T1000 (cell line): ENCODE data around the gene ZNF214.

ENCODE experiments used
- DNase-seq: peaks from one replicate; lab custom pipeline; 2025; ENCODE audit warnings: mixed read lengths; lab: John Stamatoyannopoulos, UW

ZNF214 gene

DNA sequence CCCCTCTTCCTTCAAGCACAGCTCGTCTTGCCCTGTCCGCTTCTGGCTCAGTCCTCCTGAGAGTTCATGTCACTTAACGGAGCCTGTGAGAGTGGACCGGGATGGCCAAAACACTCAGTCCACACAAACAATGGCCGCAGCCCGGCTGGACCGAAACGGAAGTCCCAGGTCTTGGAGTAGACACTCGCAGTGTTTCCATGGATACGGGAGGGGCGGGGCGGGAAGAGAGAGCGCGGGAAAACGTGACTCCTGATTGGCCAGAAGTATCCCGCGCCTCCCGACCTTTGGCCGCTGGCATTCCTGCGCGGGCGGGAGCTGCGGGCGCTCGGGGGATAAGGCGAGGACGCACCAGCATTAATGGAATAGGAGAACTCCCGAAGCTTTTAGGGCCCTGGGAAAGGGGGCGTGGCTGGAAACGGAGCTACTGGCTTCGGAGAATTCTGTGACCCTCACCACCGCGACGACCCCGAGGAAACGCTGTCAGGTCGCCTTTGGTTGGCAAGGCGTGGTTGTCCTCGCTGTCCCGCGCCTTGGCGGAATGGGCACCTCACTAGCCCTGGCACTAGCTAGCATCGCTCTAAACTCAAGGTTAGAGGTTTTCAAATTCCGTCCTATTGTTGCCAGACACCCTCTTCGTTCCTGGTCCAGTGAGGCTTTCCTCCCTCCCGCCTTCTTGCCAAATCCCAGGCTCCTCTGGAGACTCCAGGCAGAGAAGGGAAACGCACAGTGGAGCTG lies at the start of gene ZNF214, which contains the start of gene NLRP14:
Gene ZNF214 (minus strand): TSS at position 164 of the 735 bp plus-strand sequence. CDS start 17,511 bp downstream, outside the sequence.
Gene NLRP14 (plus strand): TSS at position 297 of the 735 bp plus-strand sequence. CDS start 18,108 bp downstream, outside the sequence.
- peak; percentile 80 for DNase-seq

DNA sequence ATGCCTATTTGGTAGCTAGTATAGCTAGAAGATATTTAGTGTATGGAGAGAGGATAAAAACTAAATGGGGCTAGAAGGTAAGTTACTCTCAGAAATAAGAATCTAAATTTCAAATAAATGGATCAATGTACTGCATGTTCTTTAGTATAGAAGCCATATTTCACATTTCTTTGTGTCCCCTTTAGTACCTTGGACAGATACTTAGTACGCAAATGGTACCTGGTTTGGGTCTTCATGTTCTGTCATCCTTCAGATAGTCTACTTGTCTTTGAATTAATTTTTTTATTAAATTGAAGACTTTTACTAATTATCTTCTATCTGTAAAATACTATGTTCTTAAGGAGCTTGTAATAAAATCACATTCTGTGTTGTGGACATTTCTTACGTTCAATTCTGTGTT lies 42.4 kb upstream of the ZNF214 start:
- DNase-seq: no peak

DNA sequence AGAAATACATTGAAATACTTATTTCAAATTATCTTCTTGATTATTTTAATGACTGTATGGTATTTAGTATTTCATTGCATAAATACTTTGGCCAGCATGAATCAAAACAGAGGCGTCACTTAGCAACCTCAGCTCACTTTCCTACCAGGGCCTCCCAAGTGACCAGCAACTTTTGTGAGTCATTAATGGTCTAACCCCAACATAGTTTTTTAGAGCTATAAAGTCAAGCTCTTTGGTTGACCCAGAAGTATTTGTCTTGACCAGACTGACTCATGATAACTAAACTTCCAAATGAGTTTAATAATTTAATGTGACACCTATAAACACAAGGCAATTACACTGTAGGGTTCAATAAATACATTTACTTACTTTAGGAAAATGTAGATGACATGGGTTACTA lies 40.7 kb upstream of the ZNF214 start:
- DNase-seq: peak; percentile 46

DNA sequence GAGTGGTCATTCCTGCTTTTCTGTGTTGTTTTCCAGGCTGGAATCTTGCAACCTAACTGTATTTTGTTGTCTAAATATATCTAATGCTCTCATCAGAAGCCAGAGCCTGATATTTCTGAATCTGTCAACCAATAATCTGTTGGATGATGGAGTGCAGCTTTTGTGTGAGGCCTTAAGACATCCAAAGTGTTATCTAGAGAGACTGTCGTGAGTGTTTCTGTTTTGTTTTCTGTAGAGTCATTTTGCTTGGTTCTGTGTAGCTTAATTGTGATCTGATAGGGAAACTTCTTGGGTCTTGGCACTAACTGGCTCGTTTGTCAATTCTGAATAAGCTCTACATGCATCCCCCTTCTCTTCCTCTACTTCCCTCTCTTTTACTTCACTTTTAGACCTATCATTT lies 37.5 kb upstream of the ZNF214 start:
- DNase-seq: no peak

DNA sequence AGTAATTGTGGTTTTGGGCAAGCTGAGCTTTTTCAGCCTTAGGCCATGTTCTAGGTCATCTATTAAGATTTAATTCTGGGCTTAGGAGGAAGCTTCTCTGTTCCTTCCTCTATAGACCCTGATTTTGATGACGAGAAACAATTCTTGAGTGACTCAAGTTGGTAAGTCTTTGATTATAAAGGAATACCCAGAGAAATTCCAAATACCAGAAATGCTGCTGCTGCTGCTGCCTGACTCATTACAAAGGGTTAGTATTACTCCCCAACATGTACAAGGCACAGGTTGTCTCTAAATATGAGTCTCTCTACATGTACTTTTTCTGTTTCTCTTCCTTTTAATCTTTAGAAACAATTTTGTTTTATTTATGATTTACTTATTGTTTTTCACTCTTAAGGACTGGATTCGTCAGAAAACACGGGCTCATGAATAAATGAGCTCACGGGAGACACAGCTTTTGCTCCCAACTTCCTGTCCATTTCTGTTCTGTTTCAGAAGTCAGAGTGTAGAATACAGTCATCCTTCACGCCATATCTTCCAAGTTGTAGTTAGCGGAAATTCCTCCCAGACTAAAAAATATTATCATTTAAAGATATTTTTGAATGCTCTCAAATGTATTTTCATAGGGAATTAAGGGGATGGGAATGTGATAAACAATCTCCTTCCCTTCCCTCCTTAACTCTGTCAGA lies 36.8 kb upstream of the ZNF214 start:
- no peak for DNase-seq

DNA sequence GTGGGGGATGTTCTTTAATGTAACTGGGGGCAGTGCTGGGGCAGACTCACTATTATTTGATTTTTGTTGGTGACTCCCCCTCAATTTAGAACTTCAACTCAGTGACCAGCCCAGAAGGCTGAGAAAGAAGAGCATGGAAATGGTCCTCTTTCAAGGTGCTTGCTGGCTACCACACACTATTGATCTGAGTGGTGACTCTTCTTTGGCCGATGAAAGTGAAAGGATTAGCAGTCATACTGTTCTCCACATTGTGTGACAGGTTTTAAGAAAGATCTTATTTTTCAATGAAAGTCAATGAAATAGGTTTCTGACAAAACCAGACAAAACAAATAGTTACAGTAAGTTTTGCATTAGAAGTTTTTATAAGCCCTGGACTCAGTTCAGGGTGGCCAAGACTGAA lies 30.0 kb upstream of the ZNF214 start:
- DNase-seq: no peak

DNA sequence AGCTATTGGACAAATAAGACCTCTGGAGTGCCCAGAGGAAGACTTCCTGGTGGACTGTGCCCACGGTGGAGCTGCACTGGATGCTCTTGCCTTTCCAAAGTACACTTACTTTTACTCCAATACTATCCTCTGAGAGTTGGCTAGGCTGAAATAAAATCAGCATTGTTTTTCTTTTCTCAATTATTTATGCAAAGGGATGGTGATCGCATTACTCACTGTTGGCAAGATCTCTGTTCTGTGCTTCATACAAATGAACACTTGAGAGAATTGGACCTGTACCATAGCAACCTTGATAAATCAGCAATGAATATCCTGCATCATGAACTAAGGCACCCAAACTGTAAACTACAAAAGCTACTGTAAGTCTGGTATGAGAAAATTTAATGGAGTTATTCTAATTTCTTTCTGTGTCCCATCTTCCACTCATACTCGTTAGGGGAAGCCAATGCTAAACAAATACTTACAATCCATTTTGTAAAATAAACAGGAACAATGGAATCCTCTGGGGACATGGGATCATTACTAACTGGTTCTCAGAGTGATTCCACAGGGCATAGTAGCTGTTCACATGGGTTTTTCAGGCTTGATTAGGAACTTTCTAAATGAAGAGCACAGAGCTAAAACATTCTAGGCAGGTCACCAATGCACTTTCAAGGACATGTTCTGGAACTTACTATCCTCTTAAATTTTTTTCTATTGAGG lies 26.5 kb upstream of the ZNF214 start:
- DNase-seq: no peak

DNA sequence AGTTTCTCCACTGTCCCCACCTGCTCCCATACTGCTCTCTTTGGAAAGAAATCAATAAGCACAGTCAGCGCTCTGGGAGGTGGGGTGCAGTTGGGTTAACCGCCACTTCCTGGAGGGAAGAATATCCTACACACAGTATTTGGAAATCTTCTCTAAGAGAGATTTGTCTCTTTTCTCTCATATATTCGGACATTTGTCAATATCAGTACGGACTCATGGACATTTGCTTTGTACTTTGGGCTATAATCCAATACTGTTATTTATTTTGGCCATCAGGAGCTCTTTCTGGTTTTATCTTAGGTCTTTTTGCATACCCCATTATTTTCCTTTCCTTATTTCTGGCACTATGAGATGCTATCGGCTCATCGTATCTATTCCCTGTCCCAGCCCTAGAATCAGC lies 13.9 kb upstream of the ZNF214 start:
- DNase-seq: no peak

DNA sequence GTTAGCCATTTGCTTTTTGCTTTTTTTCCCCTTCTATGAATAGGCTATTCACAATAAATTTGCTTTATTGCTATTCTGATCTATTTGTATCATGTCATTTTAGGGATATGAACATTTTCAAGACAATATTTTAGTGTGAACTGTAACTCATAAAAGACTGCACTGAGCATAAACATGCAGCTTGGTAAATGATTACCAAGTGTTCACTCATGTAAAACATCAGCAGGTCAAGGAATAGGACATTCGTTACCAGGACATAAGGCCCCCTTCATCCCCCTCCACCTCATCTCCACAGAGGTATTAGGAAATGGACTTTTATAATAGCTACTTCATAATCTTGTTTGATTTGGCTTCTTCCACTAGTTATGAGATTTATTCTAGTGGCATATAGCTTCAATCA lies 12.5 kb upstream of the ZNF214 start:
- no peak for DNase-seq

DNA sequence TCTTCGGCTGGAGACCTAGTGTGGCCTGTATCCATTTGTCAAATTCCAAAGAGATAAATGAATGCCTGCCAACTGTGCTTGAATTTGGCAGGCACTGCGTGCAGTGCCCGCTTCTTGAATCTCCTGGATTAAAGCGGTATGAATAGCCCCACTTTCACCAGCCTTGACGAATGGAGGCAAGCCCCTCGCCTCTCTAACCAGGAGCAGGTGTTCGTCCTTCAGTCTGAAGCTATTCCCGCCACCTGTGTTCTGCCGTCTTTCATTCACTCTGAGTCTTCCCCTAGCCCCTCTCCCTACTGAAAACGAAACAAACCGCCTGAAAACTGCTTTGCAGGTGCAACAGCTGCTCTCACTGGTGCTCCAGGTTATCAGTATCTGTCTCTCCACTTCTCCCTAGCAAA lies 11.3 kb upstream of the ZNF214 start:
- no peak for DNase-seq

DNA sequence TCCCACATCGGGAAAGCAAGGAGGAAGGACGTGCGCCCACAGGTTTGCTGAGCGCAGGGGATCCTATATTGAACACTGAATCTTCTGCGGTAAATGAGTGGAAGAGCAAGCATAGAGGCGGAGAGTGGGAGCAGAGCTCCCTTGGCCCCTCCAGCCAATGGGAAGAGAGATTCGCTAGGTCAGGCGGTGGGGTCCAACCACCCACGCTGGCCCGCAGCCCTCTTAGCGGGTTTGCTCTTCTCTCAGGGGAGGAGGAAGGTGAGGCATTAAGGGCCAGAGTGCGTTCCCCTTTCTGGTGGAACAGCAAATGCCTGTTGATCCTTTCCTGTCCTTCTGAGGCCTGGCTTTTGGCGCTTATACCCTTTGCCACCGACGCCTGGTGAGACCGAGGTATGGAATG lies 10.7 kb upstream of the ZNF214 start:
- no peak for DNase-seq

DNA sequence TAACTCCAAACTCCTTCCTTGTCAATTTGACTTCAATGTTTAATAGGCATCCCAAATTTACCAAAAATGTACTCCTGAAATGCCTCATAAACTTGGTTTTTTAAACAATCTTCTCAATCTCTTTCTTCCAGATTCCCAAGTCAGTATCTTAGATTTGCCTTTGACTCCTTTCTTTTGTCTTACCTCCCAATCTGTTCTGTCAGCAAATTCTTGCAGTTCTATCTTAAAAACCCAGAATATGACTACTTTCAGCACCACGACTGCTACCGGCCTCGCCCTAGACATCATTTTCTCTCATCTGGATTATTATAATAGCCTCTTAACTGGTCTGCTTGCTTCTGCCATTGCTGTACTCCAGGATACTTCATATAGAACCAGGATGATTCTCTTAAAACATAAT lies 8.0 kb upstream of the ZNF214 start:
- DNase-seq: no peak

DNA sequence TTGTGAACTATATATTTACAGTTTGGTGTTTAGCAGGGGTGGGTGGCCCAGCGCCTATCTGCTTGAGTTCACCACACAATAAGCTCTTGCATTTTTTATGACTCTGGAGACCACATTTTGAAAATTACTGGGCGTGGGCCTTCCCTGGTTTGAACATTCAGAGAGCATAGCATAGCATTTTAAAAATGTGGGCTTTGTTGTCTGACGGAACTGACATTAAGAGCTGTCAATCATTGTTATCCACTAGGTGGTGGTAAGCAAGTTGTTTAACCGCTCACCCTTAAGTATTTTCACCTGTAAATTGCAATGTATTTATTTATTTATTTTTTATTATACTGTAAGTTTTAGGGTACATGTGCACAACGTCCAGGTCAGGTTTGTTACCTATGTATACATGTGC lies 1.2 kb upstream of the ZNF214 start:
- no peak for DNase-seq

DNA sequence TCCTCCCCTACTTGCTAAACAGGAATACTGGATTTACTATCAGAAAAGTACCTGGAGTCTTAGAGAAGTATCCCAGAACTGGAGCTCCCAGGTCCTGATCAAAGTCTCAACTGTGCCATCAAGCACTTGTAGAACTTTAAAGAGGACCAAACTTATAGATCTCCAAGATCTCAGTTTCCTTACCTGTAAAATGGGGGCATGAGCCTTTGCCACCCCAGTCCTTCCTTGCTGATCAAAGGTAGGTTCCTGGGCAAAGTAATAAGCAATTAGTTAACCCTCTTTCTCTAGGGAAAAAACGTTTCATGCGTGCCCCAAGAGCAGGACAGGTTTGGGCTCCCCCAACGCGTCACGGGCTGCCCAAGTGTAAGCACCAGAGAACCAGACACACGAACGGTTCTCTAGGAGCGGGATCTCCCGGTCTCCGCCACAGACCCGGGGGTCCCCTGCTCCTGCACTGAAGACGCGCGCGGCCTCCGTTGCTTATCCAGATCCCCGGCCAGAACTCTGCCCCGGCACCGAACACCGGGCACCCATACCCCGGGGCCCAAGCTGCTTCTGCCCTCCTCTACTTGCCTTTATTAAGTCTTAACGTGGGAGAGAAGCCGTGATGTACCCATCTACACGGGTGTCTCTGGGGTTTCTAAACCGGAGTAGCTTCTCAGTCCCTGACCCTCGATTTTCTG lies 505 bp downstream of the ZNF214 start:
- DNase-seq: no peak

DNA sequence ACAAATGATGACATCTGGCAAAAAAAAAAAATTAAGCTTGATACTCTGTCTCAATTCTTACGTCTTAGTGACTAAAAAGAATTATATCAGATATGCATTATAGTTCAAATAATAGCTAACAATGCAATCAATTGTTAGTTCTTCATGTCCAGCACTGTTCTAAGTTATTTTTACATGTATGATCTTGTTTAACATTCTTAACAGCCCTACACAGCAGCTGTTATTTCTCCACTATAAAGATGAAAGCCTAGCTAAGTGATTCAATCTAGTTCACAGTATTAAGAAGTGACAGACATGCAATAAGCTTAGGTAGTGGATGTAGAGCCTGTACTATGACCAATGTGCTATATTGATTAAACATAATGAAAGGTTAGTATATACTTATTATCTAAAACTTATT lies 4.1 kb downstream of the ZNF214 start:
- no peak for DNase-seq

DNA sequence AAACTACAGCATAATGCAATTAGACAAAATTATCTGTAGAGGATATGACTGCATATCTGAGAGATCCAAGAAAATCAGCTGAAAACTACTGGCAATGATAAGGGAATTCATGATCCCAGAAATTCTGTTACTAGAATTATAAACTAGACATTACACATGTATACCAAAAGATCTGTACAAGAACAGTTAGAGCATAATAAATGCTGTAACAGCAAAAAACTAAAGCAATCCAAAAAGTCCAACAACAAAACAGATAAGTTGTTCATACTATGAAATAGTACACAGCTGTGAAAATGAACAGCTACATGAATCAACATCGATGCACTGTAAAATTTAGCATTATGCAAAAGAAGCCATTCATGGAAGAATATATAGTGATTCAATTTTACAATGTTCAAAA lies 6.0 kb downstream of the ZNF214 start:
- no peak for DNase-seq

DNA sequence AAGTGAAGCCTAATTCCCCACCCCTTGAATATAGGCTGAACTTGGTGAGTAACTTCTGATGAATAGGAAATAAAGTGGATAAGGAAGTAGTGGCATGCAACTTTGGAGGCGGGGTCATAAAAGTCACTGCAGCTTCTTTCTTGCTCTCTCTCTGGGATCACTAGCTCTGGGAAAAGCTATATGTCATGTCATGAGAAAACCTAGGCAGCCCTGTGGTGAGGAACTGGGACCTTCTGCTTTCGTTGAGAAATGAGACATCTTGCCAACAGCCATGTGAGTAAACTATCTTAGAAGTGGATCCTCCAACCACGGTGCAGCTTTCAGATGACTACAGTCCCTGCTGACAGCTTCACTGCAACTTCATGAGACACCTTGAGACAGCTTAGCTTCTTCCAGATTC lies 15.7 kb downstream of the ZNF214 start:
- peak; percentile 11 for DNase-seq

DNA sequence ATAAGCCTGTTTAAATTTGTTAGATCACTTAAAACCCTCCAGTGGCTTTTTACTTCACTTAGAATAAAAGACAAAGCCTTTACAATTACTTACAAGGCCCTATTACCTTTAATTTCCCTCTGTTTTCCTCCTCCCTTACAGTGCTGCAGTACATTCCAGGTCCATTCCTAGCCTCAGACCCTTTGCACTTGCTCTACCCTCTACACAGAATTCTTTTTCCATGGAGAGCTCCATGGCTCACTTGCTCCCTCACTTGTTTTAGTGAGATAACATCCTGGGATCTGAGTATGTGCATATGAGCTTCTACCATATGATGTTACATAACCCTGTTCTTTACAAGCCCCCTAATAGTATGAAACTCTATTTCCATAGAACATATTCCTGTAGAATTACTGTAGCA lies 24.4 kb downstream of the ZNF214 start:
- DNase-seq: no peak

DNA sequence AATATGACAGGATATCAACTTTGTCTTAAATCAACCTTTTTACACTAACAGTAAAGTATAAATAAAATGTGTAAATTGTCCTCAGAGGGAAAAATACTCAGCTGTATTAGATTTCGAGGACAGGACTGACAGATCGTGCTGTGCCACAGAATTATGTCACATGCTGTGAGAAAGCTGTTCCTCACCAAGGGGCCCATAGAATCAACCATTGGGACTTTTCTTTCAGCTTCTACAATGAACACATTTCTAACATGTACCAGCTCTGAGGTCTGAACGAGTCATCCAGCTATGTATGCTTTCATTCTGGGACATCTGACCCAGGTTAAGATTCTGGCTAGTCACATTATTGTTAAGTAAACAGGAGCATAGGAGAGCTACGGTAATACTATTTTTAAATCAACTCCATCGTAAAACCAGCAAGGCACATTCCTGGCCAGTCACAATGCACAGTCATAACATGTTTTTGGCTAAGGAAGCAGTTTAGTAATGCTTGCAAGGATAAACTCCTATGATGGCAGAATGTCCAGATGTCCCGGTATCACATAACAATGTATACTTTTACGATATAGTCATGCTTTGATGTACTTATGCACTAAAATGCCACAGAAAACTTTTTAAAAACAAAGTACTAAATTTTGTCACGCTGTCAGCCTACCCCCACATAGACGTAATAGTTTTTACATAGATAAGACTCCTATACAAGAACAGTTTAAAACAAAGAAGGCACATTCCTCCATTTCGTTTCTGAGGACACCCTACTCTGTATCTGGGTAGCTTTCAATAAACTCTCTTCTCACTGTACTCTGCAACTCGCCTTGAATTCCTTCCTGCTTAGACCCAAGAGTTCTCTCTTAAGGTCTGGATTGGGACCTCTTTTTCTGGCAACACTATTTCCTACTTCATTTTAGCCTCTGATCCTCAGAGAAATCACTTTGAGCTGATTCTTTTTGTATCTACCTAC lies 27.4 kb downstream of the ZNF214 start:
- DNase-seq: no peak

DNA sequence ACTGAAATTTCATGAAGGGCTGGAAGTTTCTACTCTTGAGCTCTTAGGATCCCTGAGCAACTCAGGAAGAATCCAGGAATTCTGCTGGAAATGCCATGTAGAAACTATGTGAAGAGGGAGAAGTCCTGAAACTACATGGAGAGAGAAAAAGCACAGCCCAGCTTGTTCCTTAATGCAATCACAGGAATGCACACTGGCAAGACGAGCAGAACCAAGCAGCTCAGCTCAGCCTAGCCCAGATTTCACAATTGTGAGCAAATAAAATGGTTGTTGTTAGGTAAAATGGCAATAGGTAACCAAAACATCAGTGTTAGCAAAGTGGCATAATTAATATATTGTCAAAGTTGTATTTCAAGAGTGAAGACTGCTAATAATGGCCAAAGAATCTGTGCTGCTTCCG lies 28.1 kb downstream of the ZNF214 start:
- no peak for DNase-seq

DNA sequence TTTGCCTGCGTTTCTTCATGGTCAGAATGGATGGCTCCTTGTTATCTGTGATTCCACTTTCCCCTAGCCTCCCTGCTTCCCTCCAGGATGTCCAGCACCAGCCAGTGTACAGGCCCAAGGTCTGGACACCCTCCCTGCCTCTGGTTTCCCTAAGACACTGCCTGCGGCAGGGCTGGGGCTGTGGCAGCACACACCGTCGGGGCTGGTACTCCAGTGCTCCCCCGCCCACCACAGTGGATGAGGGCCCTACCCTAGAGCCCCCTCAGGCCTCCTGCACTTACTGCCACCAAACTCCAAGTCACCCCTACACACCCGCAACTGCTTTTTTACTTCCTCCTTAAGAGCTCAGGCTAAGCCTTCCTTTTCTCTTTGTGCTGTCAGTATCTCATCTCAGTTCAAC lies 28.9 kb downstream of the ZNF214 start:
- no peak for DNase-seq
